Tibial nerve (tissue), 3 donors: ENCODE measurements around the gene ARFGAP1.

Experiments
- CTCF ChIP-seq, 5 experiments: fragments of 200-600 bp in 3 of 5; fragments of 450-650 bp in 2 of 5; sonication (generic) in 3 of 5; IDR thresholded peaks; one replicate each; pipeline ENCODE4 v1.5.1; 2016 to 2019; ENCODE audit warnings: antibody characterized with exemption in 5 of 5, mild to moderate bottlenecking in 3 of 5, moderate library complexity in 2 of 5
- POLR2A ChIP-seq, 2 donors: fragments of 450-650 bp; IDR thresholded peaks; one replicate each; pipeline ENCODE4 v1.6.1; 2017; ENCODE audit warnings: antibody characterized with exemption in 2 of 2, mild to moderate bottlenecking in 2 of 2, moderate library complexity in 2 of 2

DNA sequence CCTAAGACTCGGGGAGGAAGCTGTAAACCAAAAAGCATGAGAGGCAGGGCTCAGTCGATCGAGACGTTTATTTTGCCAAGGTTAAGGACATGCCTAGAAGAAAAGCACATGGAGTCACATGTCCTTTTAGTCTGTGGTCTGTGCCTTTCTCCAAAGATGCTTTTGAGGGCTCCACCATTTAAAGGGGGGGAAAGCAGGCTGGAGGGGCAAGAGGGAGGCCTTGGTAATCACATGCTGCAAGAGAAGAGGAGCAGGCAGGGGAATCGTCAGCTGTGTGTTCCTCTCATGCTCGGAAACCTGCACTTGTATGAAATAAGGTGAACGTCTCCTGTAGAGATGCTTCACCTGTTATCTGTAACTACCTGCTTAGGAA is 47.5 kb upstream of the ARFGAP1 start:
- TF ChIP-seq CTCF (IDR thresholded peaks at IDR 0.05) (no peak), POLR2A (IDR thresholded peaks at IDR 0.05) (no peak)
